ENCODE data around the gene SAP30BP.

The SAP30BP gene

GRCh38 chr17:75683583-75683982 lies 16.4 kb downstream of the SAP30BP start:
- no peak overlapping the region for H3K4me3 ChIP-seq (ENCODE audit: low read depth, low read length)
- DNase-seq (ENCODE audit: low read depth), result no peak
- TF ChIP-seq CTCF (IDR thresholded peaks at IDR 0.05; ENCODE audit: control insufficient read depth, extremely low read depth, insufficient read depth), result no peak

GRCh38 chr17:75684249-75684648 lies 17.1 kb downstream of the SAP30BP start:
- DNase-seq (ENCODE audit: low read depth), result no peak
- no peak overlapping the region for H3K4me3 ChIP-seq (ENCODE audit: low read depth, low read length)
- no peak for TF ChIP-seq CTCF (IDR thresholded peaks at IDR 0.05; ENCODE audit: control insufficient read depth, extremely low read depth, insufficient read depth)

GRCh38 chr17:75684924-75685323 lies 17.8 kb downstream of the SAP30BP start:
- TF ChIP-seq CTCF (IDR thresholded peaks at IDR 0.05; ENCODE audit: control insufficient read depth, extremely low read depth, insufficient read depth), result no peak
- H3K4me3 ChIP-seq (ENCODE audit: low read depth, low read length), result no peak overlapping the region
- DNase-seq (ENCODE audit: low read depth), result no peak

GRCh38 chr17:75685499-75685898 lies 18.4 kb downstream of the SAP30BP start:
- DNase-seq (ENCODE audit: low read depth), result no peak
- no peak overlapping the region for H3K4me3 ChIP-seq (ENCODE audit: low read depth, low read length)
- no peak for TF ChIP-seq CTCF (IDR thresholded peaks at IDR 0.05; ENCODE audit: control insufficient read depth, extremely low read depth, insufficient read depth)

GRCh38 chr17:75688209-75688825 lies 21.2 kb downstream of the SAP30BP start:
- TF ChIP-seq CTCF (IDR thresholded peaks at IDR 0.05; ENCODE audit: control insufficient read depth, extremely low read depth, insufficient read depth), result no peak
- H3K4me3 ChIP-seq (ENCODE audit: low read depth, low read length), result no peak overlapping the region
- no peak for DNase-seq (ENCODE audit: low read depth)

- no peak overlapping the region for H3K4me3 ChIP-seq (ENCODE audit: low read depth, low read length)
- no peak for TF ChIP-seq CTCF (IDR thresholded peaks at IDR 0.05; ENCODE audit: control insufficient read depth, extremely low read depth, insufficient read depth)
- DNase-seq (ENCODE audit: low read depth), result no peak
Measured at GRCh38 chr17:75689441-75689873, 22.3 kb downstream of the SAP30BP start.

- DNase-seq (ENCODE audit: low read depth), result no peak
- TF ChIP-seq CTCF (IDR thresholded peaks at IDR 0.05; ENCODE audit: control insufficient read depth, extremely low read depth, insufficient read depth), result no peak
- no peak overlapping the region for H3K4me3 ChIP-seq (ENCODE audit: low read depth, low read length)
Measured at GRCh38 chr17:75691371-75691791, 24.2 kb downstream of the SAP30BP start.

Measured in LNCaP clone FGC (cell line).